Nephron (organoid): Measurements from ENCODE around the gene ADSS1.

Experiments
- H3K27ac Mint-ChIP-seq, 3 experiments: 2 replicates each; pipeline ENCODE4 v1.8.0; 2020; ENCODE audit warnings: mixed read lengths in 3 of 3, mild to moderate bottlenecking in 2 of 3, moderate library complexity in 1 of 3
- H3K27me3 Mint-ChIP-seq: 2 replicates; pipeline ENCODE4 v1.8.0; 2021; ENCODE audit warnings: low read depth, mild to moderate bottlenecking, moderate library complexity, mixed read lengths
- H3K36me3 Mint-ChIP-seq: 2 replicates; pipeline ENCODE4 v1.8.0; 2020; ENCODE audit warnings: low read depth, mixed read lengths
- H3K4me1 Mint-ChIP-seq: 2 replicates; pipeline ENCODE4 v1.8.0; 2020; ENCODE audit warnings: mixed read lengths
- H3K4me3 Mint-ChIP-seq, 3 experiments: 2 replicates each; pipeline ENCODE4 v1.8.0; 2020; ENCODE audit warnings: mild to moderate bottlenecking in 3 of 3, mixed read lengths in 3 of 3, moderate library complexity in 2 of 3
- H3K9me3 Mint-ChIP-seq: 2 replicates; pipeline ENCODE4 v1.8.0; 2020; ENCODE audit warnings: mixed read lengths
- CTCF ChIP-seq, 3 experiments: fragments of 200-600 bp; sonication (generic); IDR thresholded peaks; one replicate each; pipeline ENCODE4 v1.5.0; 2021; ENCODE audit warnings: antibody characterized with exemption in 3 of 3; ENCODE audit not compliant: unreplicated experiment in 3 of 3

ADSS1 gene

GRCh38 chr14:104705340-104706047, 18.5 kb upstream of the ADSS1 start:
- H3K36me3 Mint-ChIP-seq: peaks cover 12% of the 10 kb centered on the region
- H3K9me3 Mint-ChIP-seq: peaks cover 2% of the 10 kb centered on the region
- TF ChIP-seq CTCF (IDR thresholded peaks at IDR 0.05; ENCODE audit: unreplicated experiment in 3 of 3): no peak
- H3K27ac Mint-ChIP-seq: no peak overlapping the region
- H3K27me3 Mint-ChIP-seq: no peaks in the 10 kb centered on the region
- H3K4me3 Mint-ChIP-seq: no peak overlapping the region
- H3K4me1 Mint-ChIP-seq: peaks cover 11% of the 10 kb centered on the region

GRCh38 chr14:104706733-104707607, 17.1 kb upstream of the ADSS1 start:
- H3K27ac Mint-ChIP-seq: no peak overlapping the region
- H3K27me3 Mint-ChIP-seq: no peaks in the 10 kb centered on the region
- TF ChIP-seq CTCF (IDR thresholded peaks at IDR 0.05; ENCODE audit: unreplicated experiment in 3 of 3): no peak
- peaks cover 12% of the 10 kb centered on the region for H3K36me3 Mint-ChIP-seq
- no peak overlapping the region for H3K4me3 Mint-ChIP-seq
- H3K9me3 Mint-ChIP-seq: peaks cover 2% of the 10 kb centered on the region
- H3K4me1 Mint-ChIP-seq: peaks cover 7% of the 10 kb centered on the region

- Mint-ChIP-seq H3K9me3 (peaks cover 2% of the 10 kb centered on the region), H3K4me3 (no peak overlapping the region), H3K36me3 (peaks cover 12% of the 10 kb centered on the region), H3K4me1 (peaks cover 7% of the 10 kb centered on the region), H3K27ac (peak overlapping the region in 1 of 3 experiments; percentile 45), H3K27me3 (no peaks in the 10 kb centered on the region)
- no peak for TF ChIP-seq CTCF (IDR thresholded peaks at IDR 0.05; ENCODE audit: unreplicated experiment in 3 of 3)
Observed at GRCh38 chr14:104707608-104708595, 16.1 kb upstream of the ADSS1 start.

GRCh38 chr14:104708606-104709268, 15.3 kb upstream of the ADSS1 start:
- peaks cover 8% of the 10 kb centered on the region for H3K36me3 Mint-ChIP-seq
- TF ChIP-seq CTCF (IDR thresholded peaks at IDR 0.05; ENCODE audit: unreplicated experiment in 3 of 3): peak; percentile 96 to 97 (median 96)
- peak overlapping the region in 1 of 3 experiments; percentile 19 for H3K4me3 Mint-ChIP-seq
- no peaks in the 10 kb centered on the region for H3K27me3 Mint-ChIP-seq
- H3K4me1 Mint-ChIP-seq: peaks cover 7% of the 10 kb centered on the region
- peaks cover 2% of the 10 kb centered on the region for H3K9me3 Mint-ChIP-seq
- H3K27ac Mint-ChIP-seq: peak overlapping the region; percentile 37 to 80 (median 45)

GRCh38 chr14:104709387-104710039, 14.5 kb upstream of the ADSS1 start:
- Mint-ChIP-seq H3K4me1 (peaks cover 7% of the 10 kb centered on the region), H3K27me3 (no peaks in the 10 kb centered on the region), H3K27ac (no peak overlapping the region), H3K4me3 (no peak overlapping the region), H3K9me3 (no peaks in the 10 kb centered on the region), H3K36me3 (peaks cover 1% of the 10 kb centered on the region)
- no peak for TF ChIP-seq CTCF (IDR thresholded peaks at IDR 0.05; ENCODE audit: unreplicated experiment in 3 of 3)
